Activated CD8-positive, alpha-beta memory T cell treated with anti-CD3 and anti-CD28 coated beads for 36 hours (primary cell): ENCODE data around the gene AKAP6. TPM values are rescaled to one million over a fixed set of nuclear protein-coding genes. Genes with fewer than 3 reads are reported as not detected.

Experiments used
- CTCF ChIA-PET: fragments of 350-600 bp; sonication (Branson Sonifier 250); formaldehyde crosslinking; loops from one replicate; lab custom pipeline; 2021; ENCODE audit warnings: antibody characterized with exemption; lab: Charles Lee
- POLR2A ChIA-PET: fragments of 350-600 bp; sonication (Branson Sonifier 250); formaldehyde crosslinking; loops from one replicate; lab custom pipeline; 2021; ENCODE audit warnings: antibody characterized with exemption; lab: Charles Lee
- total RNA-seq, 2 experiments: library from RNA; stranded (reverse); gene quantifications; one replicate each; pipeline ENCODE4 v1.2.3, GENCODE V29; 2021

The AKAP6 gene
- total RNA-seq, 2 experiments from 2014 or later: 0.65 to 1.3 TPM

DNA sequence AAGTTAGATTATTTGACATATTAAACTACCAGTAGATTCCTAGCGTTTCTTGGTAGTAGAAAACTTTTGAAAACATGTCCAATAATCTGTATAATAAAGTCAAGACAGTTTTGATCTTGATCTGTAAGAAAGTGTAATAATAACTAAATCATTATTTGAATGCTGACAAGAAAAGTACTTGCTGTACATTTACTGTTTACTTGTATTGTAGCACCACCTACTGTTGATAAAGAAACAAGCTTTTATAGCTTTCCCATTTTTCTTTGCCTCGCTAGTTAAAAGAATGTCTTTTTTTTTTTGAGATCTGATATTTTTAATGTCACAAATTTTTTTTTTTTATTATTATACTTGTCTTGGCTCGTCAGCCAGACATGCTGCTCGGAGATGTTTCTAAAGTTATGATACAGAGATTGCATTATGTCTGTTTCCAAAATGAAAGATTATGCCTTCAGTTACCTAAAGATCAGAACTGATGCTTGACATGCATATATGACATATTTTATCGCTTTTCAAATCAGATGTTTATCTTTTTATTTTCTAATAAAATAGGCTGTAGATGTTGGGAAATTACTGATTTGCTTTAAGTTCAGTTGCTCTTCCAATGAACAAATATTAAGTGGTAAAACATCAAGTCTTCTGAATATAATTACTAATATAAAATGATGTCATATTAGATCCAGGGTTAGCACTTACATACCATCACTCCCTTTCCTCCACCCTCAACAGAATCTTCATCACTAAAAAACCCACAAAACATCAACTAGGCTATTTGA lies 140.5 kb downstream of the AKAP6 start:
- POLR2A ChIA-PET: interaction anchor here (0.7 kb wide), 1 partner anchor 688 kb away, joined by 3 read pairs; no protein-coding TSS in a partner anchor
- CTCF ChIA-PET: interaction anchor here (1.5 kb wide), 1 partner anchor 543 kb away, joined by 4 read pairs; no protein-coding TSS in a partner anchor

DNA sequence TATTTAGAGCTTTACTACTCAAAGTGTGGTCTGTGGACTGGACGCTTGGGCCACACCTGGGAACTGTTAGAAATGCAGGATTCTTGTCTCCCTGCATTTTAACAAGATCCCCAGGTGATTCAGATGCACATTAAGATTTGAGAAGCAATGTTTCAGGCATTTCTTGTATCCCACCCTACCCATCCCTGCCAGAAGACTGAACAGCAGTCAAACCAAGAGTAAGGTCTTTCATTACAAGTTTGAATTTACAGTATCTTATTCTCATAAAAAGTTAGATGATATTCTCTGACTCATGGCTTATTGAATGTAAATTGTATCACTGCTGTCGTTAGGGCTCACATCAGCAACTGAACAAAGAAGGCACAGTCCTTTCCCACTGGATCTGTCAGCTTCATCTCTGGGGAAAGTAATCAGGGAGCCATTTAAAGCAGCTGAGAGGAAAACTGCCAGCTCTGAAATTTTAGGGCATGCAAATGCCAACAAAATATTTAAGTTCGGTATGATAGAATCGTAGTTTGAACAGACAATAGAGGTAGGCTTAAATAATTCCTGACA lies 141.1 kb downstream of the AKAP6 start:
- POLR2A ChIA-PET: no interaction called here

DNA sequence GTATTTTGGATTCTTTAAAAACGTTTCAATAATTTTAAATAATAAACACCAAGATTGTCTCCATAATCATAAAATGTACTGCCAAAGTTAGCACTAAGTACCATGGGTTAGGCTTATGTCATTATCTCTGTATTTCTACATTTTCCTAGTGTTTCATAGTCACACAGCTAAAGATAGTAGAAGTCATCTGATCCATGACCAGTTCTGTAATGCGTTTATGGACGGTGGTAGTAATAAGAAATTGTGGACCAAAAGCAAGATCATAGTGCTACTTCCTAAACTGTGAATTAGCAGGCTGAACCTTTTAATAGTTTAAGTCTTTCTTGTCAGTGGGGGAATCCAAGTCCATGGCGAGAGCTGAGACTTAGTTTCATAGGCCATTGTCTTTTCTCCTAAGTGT lies 142.1 kb downstream of the AKAP6 start:
- CTCF ChIA-PET: no interaction called here
- POLR2A ChIA-PET: no interaction called here

More for the DNA sequence above, 141.1 kb downstream of the AKAP6 start:
- CTCF ChIA-PET: interaction anchor here (1.5 kb wide), 1 partner anchor 544 kb away, joined by 4 read pairs; no protein-coding TSS in a partner anchor

DNA sequence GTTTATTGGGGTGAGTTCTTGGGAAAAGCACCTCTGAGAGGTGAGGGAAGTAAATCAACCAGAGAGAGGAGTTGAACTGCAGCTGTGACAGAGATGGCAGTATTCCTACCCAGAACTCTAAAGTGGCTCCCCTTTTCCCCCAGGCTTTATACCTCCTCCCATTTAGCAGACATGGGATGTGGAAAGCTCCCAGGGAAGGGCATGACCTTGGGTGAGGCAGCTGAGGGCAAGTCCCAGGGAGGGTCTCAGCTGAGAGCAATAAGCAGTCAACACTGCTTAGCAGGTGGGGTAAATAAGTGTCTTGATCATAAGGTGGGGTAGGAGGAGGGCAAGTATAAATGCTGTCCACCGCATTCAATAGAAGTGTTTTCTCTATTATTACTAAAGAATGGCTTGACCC lies 143.0 kb downstream of the AKAP6 start:
- POLR2A ChIA-PET: no interaction called here
- CTCF ChIA-PET: no interaction called here

DNA sequence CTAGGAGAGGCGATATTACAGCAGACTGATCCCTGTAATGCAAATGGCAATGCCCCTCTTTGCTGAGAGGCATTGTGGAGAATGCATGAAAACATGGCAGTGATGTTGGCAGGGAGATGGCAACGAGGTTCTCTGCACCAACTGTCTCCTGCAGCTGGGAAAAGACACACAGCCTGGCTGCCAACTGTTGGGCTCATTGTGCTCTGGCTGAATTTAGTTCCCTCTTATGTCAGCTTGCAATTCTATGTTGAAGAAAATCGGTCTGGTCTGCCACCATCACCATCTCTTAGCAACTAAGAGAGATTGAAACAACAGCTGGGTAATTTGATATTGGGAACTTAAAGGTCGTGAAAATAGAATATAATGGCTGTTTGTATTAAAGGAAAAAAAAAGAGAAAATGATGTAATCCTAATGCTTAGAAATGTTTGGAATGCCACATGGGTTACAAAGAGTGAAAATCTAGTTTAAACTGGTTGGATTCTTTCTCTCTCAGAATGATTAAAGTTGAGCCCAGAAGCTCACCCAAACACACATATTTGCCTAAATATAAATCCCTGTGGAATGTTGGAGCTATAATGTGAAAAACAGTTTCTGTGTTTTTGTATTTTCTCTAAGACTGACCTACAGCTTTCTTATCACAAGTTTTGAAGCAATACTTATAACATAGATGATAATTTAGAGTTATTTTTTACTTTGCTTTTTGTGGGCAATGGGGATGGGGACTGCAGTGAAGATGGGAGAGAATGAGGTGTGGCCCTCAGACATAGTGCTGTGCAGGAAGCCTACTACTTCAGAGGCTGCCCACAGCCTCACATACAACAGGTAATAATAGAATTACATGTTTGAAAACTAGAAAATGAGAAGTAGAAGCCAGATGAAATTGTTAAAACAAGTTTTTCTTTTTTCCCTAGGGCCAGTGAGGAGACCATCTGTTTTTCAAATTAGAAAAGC lies 143.7 kb downstream of the AKAP6 start:
- POLR2A ChIA-PET: no interaction called here
- CTCF ChIA-PET: no interaction called here

DNA sequence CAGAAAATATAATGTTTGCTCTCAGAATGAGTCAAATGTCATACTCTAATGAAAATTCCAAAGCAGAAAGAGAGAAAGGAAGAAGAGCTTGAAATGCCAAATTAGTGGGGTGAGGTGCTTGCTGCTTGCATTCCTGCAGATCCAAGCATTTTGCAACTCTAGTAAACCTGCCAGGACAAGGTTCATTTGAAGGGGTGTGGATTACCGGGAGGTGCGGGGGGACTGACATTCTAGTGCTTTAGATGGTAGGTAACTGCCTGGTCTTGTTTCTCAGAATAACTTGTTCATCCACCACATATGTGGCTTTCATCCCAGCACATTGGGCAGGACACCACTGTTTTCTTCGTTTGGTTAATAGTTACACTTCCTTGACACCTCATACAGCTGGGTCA lies 144.4 kb downstream of the AKAP6 start:
- ChIA-PET POLR2A (no interaction called here), CTCF (no interaction called here)

DNA sequence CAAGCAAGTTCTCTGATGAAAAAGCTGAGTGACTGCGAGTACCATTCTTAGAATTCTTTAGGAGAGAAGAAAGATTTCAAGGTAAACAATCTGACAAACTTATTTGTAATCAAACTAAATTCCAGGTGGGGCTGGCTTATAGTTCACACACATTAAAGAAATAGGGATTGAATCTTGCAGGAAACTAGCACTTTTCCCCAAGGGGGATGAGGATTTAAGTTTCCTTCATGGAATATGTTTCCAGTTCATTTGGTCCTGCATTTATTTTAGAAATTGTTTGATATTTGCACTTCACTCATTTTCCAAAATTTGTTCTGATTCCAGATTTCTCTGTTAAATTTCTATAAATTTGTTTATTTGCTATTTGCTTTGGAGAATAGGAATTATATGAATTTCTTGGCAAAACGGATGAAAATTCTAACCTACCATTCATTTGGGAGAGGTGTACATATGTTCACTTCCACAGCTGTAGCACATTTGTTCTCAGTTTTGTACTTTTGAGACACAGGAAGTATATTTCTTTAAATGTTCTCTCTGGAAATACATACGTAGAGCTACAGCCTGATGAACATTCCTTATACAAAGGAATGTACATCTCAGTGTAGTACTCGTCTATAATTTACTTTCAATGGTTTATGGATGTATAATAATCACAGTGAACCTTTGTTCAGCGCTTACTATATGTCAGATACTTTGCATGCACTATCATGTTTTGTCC lies 145.5 kb downstream of the AKAP6 start:
- POLR2A ChIA-PET: no interaction called here
- CTCF ChIA-PET: no interaction called here

DNA sequence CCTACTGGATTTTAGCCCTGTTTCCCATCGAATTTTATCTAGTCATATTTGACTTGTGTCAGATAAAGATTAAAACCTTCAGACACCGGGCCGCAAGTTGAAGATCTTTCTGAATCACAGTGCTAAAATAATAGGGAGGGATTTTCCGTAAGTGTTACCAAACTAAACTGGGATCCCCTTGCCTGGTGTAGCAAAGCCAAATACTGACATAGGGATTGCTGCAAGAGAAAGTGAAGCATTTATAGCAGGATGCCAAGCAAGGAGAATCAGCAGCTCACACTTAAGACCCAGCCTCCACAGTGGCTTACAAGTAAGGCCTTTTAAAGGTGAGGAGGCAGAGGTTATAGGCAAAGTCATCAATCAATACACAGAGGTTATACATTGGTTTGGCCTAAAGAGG lies 147.4 kb downstream of the AKAP6 start:
- POLR2A ChIA-PET: no interaction called here
- CTCF ChIA-PET: no interaction called here

DNA sequence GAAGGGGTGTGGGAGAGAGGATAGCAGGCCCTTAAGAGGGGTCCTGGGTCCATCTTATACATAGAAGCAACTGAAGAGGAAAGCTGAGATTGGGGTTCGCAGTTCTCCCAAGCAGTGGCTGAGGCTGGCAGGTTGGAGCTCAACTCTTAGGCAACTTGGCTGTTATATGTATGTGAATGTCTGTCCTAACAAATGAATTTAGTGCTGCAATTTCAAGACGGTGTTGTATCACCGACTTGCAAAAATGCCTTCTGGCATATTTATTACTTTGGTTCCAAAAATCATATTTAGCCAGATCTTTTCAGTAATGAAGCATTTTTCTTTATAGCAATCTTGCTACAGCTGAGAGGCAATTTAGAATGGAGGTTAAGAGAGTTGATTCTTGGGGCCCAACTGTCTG lies 148.3 kb downstream of the AKAP6 start:
- CTCF ChIA-PET: no interaction called here
- POLR2A ChIA-PET: no interaction called here

DNA sequence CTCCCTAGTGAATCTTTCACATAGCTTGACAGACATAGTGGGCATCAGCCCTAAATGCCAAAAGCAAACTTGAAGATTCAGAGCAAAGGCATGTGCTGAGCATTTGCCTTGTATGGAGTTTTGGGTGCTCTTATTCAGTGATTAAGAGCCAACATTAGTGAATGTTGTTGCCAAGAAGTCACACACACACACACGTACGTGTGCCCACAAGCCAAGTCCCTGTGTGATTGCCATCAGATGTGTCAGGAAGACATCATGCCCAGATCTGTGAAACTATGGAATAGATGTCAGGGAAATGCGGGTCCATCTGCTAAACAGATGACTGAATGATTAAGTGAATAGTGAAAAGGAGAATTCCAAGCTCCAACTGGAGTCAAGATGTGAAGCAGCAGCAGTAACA lies 149.0 kb downstream of the AKAP6 start:
- ChIA-PET POLR2A (no interaction called here), CTCF (no interaction called here)

DNA sequence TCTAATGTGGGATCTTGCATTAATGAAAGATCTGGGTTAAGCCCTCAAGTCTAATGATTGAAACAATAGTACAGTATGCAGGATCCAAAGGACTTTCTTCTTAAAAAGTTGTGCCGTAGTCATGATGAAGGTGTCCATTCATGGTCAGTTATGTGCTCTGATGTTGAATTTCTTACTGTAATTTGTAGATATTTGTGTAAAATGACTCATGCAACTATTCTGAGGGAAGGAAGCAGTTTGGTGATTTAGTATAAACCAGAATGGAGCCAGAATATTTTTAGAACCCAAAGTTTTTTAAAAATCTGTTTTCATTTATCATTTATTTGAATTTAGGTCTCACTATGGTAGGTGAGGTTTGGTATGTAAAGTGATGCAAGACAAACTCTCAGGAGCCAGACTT lies 151.2 kb downstream of the AKAP6 start:
- CTCF ChIA-PET: no interaction called here
- POLR2A ChIA-PET: no interaction called here

DNA sequence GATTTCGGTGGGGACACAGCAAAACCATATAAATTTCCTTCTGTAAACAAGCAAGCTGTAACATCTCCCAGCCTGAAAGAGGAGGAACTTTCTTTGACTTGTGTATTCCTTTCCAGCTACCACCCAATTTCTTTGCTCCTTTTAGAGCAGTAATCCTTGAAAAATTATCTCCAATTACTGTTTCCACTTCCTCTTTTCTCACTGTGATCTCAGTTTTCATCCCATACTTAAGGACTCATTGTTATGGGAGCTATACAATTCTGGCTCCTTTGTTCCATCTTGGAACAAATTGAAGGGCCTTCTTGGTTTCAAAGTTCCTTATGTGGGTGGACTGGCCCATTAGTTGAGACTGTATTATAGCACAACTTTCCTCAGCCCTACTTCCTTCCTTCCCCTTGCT lies 152.6 kb downstream of the AKAP6 start:
- POLR2A ChIA-PET: no interaction called here

DNA sequence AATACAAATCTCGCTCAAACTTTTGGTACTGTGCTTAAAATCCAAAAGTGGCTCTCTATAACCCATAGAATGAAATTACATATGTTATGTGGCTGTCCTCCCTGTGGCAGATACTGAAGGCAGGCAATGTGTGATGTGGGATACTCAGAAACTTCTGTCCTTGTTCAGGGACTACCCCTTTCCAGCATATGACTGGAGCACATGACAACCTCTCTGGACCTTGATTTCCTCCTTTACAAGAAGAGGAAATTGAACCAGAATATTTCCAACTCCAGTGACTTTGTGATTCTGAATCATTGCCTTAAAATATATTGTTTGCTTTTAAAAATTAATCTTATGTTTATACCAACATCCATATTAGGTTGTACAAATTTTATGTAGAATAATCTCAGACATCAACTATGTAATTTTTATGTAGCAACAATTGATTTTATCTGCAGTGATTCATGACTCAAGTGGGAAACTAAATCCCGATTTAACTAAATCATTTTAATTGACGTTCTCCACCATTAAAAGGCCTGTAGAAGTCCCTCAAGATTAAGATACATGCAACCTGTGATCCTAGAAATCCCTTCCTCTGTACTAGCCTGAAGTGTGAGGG lies 162.4 kb downstream of the AKAP6 start:
- ChIA-PET CTCF (no interaction called here), POLR2A (no interaction called here)

More for the DNA sequence above, 152.6 kb downstream of the AKAP6 start:
- CTCF ChIA-PET: no interaction called here

DNA sequence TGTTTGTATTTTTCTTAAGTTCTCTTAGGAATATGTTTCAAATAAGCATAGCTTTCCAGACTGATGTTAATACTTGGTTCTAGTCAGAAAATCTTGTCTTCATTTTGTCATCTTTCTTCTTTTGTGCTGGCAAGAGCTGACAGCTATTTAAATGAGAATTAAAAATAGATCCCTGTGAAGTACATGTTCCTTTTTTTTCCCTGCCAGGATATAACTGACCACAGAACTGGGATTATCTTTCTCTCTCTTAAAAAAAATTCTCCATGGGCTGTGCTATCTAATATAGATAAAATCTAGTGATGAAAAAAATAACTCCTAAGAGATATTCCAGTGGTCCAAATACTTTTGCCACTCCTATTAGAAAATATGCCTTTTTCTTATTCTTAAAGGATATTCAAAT lies 163.4 kb downstream of the AKAP6 start:
- CTCF ChIA-PET: no interaction called here
- POLR2A ChIA-PET: no interaction called here

DNA sequence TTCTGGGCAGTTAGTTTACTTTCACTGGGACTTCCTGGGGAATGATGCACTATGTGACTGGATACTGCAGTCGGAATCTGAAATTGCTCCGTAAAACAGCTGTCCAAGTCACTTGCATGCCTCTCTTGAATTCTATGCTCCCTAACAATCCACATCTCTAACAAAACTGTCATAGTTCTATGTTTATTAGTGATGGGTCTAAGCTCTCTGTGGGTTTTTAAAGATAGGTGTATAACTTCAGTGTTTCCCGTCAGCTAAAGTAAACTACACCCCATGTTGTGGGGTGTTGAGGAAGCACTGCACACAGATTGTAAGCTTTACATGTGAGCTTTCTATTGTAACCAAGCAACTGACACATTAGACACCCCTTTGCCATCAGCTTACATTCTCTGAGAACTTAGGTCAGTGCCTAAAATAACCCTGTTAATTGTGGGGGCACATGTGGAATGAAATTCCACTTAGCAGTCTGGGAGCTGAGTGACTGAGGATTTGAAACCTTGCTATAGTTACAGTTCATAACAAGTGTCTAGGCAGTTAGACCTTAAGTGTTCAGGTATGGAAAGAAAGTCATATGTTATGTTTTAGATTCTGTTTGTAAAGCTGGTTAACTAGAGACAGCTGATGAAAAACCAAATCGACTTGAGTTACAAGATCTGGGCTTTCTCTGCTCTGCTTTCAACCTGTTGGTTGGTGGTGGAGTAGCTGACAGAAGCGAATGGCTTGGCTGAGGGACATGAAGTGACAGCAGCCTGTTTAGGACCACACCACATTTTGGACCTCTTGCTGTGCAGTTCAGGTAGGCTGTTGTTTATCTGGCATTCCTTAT lies 165.7 kb downstream of the AKAP6 start:
- CTCF ChIA-PET: no interaction called here
- POLR2A ChIA-PET: no interaction called here

DNA sequence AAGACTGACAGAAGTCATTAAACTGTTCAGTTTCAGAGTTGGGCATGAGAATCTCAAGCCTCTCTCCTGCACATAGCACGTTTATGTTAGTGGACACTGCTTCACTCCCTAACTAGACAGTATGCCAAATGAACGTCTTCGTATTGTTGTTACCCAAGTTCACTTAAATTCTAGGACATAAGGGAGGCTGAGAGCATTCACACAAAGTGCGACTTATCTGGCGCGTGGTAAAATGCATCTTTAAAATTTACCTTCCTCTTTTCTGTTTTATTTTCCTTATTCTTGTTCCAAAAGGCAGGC lies 166.3 kb downstream of the AKAP6 start:
- CTCF ChIA-PET: no interaction called here
- POLR2A ChIA-PET: no interaction called here

DNA sequence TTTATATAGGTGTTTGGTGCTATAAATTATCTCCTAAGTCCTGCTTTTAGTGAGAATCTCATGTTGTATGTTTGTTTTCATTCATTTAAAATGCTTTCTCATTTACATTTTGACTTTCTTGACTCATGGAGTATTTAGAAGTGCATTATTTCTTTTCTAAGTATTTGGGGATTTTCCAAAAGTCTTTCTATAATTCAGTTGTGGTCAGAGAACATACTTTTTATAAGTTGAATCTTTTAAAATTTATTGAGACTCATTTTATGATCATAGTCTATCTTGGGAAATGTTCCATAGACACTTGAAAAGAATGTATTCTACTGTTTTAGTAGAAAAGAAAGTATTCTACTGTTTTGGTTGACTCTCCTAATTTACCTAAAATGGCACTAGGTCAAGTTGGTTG lies 168.2 kb downstream of the AKAP6 start:
- ChIA-PET POLR2A (no interaction called here), CTCF (no interaction called here)
